Right ventricle myocardium superior (tissue), 1 donor: Measurements from ENCODE around the gene CLDN6. TPM values are rescaled to one million over a fixed set of nuclear protein-coding genes. Genes with fewer than 3 reads are reported as not detected.
"Not testable (repeated sequence)": the region's sequence is repeated elsewhere in the genome, so short reads cannot be mapped to it uniquely, and the experiment has no call there.

Experiments
- ATAC-seq: fragments of 200-7000 bp; cut with Tn5 transposase; one replicate; pipeline ENCODE4 v1.9.1; 2020; ENCODE audit warnings: mild to moderate bottlenecking; ENCODE audit not compliant: poor library complexity
- DNase-seq: peaks from one replicate; pipeline ENCODE4 v3.0.0-alpha.2; 2020
- intact Hi-C: fragments of 100-400 bp; cut with DNase I; formaldehyde crosslinking; loops from one replicate; pipeline ENCODE4 v1.11.2; 2022
- long read RNA-seq: library from polyadenylated mRNA; unstranded; transcript quantifications from one replicate; pipeline ENCODE4 v2.0.0, GENCODE V29; 2021
- total RNA-seq: library from RNA; stranded (reverse); fragmentation: NEBNext Ultra II Directional; extraction: Animal tissue kit (Norgen Biotek cat#: 25700); gene quantifications from one replicate; pipeline ENCODE4 v1.2.1, GENCODE V29; 2021
- donor health status: DM: no; HTN: yes; CAD: no; lungs with severe emphysema.

The CLDN6 gene
- not detected for total RNA-seq
- long read RNA-seq: 0 reads

GRCh38 chr16:3017794-3018506 is at the start of gene CLDN6:
CLDN6 (minus strand) TSS chr16:3018183; CDS start chr16:3016021, 2,162 bp downstream.
- ATAC-seq (no peak), DNase-seq (no peak)
- intact Hi-C loops: no loop called here

DNA sequence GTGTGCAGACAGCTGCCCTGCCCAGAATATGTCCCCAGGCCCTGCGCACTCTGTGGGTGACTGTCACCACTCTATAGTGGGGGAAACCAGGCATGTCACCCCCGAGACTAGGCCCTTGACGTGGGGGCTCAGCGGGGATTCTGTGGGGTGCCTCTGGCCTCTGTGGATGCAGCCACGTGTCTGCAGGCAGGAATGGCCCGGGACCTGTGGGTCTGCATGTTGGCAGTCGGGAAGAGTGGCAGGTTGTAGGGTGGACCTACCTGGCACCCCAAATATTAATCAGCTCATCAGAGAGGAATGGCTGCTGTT is 48.4 kb upstream of the CLDN6 start:
- ATAC-seq: no peak
- intact Hi-C loops: no loop called here

GRCh38 chr16:3065742-3066439 is 47.9 kb upstream of the CLDN6 start:
- intact Hi-C loops: no loop called here
- peak; percentile 44 for DNase-seq
- peak; percentile 37 for ATAC-seq

More for the DNA sequence above, 48.4 kb upstream of the CLDN6 start:
- DNase-seq: peak; percentile 37

DNA sequence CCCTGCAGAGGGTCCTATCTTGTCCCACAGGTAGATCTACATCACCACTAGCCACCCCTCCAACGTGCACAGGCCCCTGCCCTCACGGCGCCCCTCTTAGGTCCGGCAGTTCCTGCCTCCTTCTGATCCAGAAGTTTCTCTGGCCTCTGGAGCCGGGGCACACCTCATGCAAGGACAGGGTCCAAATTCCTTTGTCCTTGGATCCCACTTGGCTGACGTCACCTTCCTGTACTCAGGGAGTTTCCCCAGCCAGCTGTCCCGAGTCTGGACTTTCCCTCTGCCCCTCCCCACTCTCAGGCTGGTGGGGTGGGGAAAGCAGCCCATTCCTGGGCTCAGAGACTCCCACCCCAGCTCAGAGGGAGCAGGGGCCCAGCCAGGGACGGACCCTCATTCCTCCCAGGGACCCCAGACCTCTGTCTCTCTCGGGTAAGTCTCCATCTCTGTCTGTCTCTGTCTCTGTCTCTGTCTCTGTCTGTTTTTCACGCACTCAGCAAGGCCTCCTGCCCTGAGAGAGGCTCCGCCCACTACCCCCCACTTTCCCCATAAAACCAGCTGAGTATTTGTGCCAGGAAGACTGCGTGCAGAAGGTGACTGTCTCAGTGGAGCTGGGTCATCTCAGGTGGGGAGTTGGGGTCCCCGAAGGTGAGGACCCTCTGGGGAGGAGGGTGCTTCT is 47.2 kb upstream of the CLDN6 start, which contains the start of gene IL32:
IL32 (plus strand) TSS at position 572 of the 673 bp plus-strand sequence. CDS start 172 bp downstream, outside the sequence.
- DNase-seq (peak; percentile 59), ATAC-seq (peak; percentile 80)
- intact Hi-C loops: no loop called here

GRCh38 chr16:3063625-3064386 is 45.8 kb upstream of the CLDN6 start:
- no peak for ATAC-seq
- DNase-seq: no peak
- intact Hi-C loops: loop anchor here (5.0 kb wide), 1 partner anchor 48 kb away; the partner anchor contains the start of gene ZNF205

- DNase-seq: no peak
- ATAC-seq: no peak
- intact Hi-C loops: loop anchor here (5.0 kb wide), 1 partner anchor 50 kb away; the partner anchor contains the start of gene ZNF205
Observed at GRCh38 chr16:3062553-3062952, 44.6 kb upstream of the CLDN6 start.

- intact Hi-C loops: loop anchor here (5.0 kb wide), 1 partner anchor 52 kb away; the partner anchor contains the start of gene ZNF205
- DNase-seq (peak; percentile 19), ATAC-seq (no peak)
Observed at GRCh38 chr16:3060339-3061127, 42.5 kb upstream of the CLDN6 start.

DNA sequence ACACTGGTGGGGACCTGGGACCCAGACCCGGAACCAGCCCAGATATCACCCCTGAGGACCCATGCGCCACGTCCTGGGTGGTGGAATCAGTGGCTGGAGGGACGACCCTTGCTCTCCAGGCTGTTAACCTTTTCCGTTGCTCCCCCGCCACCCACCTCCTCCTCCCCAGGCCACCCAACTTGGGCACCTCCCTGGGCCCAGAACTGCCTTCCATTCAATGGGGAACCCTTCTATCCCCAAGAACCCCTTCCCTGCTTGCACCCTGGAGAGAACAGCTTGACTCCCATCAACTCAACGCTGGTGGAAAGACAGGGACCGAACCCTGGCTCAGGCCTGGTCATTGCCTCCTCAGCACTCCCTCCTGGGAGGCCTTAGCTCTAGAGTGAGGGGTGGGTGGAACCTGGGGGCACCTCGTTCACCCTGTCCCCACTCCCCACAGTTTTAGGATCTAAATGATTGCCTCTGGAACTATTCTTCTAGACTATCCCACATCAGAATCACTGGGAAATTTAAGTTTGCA is 41.8 kb upstream of the CLDN6 start:
- intact Hi-C loops: loop anchor here (5.0 to 10.0 kb wide), 3 partner anchors 53 to 105 kb away; partner anchors contain the start of gene ZNF205
- DNase-seq: peak; percentile 0
- ATAC-seq: no peak

DNA sequence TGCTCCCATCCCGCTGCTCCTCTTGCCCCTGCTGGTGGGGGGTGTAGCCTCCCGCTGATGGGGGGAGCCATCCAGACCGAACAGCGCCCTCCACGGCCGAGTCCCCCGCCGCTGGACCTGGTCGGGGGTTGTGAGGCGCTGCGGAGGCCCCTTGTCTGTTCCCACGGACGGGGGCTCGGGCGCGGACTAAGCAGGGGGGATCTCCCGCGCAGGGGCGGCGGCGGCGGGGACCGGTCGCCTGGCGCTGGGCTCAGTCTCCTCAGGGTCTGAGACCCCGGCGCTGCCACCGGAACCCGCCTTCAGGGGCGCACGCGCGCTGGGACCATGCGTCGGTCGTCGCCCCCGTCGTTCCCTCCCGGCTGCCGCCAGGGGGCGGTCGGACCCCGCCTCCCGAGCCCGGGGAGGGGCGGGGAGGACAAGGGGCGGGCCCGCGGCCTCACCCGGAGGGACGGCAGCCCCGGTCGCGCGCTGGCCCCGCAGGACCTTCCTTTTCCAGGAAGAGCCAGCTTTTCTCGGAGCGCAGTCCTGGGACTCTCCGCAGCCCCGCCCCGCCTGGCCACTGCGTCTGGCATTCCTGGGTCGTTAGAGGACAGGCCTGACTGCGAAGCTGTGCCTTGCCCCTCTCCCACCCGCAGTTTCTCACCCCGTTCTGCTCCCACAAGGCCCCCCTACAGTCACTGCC is 41.2 kb upstream of the CLDN6 start:
- ATAC-seq: peak; percentile 99
- intact Hi-C loops: loop anchor here (5.0 to 10.0 kb wide), 2 partner anchors 68 to 106 kb away; no protein-coding TSS in a partner anchor
- DNase-seq: peak; percentile 94

DNA sequence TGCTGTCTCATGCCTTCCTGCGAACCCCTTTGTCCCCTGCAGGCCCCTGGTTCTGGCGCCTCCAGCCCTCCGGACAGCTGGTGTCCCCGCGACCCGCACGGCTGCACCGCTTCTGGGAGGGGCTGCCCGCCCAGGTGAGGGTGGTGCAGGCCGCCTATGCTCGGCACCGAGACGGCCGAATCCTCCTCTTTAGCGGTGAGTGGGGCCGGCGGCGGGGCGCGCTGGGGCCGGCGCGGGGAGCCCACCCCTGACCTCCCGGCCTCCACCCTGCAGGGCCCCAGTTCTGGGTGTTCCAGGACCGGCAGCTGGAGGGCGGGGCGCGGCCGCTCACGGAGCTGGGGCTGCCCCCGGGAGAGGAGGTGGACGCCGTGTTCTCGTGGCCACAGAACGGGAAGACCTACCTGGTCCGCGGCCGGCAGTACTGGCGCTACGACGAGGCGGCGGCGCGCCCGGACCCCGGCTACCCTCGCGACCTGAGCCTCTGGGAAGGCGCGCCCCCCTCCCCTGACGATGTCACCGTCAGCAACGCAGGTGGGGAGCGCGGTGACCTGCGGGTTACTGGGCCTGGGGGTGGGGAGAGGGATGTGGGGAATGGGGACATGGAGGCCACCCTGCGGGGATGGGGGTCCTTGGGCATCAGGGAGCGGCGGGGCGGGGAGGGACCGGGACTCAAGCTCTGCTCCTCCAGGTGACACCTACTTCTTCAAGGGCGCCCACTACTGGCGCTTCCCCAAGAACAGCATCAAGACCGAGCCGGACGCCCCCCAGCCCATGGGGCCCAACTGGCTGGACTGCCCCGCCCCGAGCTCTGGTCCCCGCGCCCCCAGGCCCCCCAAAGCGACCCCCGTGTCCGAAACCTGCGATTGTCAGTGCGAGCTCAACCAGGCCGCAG is 40.4 kb upstream of the CLDN6 start:
- ATAC-seq (peak; percentile 42), DNase-seq (peak; percentile 72)
- intact Hi-C loops: loop anchor here (5.0 to 10.0 kb wide), 2 partner anchors 69 to 106 kb away; no protein-coding TSS in a partner anchor

- DNase-seq (no peak), ATAC-seq (no peak)
- intact Hi-C loops: loop anchor here (5.0 to 10.0 kb wide), 2 partner anchors 70 to 107 kb away; no protein-coding TSS in a partner anchor
Observed at GRCh38 chr16:3057181-3058138, 39.5 kb upstream of the CLDN6 start.

DNA sequence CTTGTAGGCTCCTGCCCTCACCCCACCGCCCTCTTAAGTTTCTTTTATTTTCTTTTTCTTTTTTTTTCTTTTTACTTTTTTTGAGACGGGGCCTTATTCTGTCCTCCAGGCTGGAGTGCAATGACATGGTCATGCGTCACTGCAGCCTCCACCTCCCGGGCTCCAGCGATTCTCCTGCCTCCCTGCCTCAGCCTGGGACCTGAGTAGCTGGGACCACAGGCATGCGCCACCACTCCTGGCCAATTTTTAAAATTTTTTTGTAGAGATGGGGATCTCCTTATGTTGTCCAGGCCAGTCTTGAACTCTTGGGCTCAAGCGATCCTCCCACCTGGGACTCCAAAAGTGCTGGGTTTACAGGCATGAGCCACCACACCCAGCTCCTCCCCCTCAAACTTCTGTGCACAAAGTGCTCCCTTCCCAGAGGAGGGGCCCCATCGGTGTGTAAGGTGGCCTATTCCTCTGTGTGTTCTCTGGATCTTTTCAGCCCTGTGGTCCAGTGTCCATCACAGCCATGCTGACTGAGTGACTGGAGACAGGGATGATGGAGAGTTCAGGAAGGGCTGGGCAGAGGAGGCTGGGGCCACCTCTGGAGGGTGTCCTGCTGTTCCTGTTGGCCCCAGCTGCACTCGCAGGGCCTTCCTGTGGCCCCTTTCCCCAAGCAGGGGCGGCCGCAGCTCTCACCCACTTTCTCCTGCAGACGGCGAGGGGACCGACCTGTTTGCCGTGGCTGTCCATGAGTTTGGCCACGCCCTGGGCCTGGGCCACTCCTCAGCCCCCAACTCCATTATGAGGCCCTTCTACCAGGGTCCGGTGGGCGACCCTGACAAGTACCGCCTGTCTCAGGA is 38.6 kb upstream of the CLDN6 start:
- intact Hi-C loops: loop anchor here (5.0 to 10.0 kb wide), 2 partner anchors 71 to 108 kb away; no protein-coding TSS in a partner anchor
- ATAC-seq (no peak), DNase-seq (peak; percentile 36)

- DNase-seq, ATAC-seq: not testable (repeated sequence)
- intact Hi-C loops: loop anchor here (5.0 to 10.0 kb wide), 2 partner anchors 72 to 109 kb away; no protein-coding TSS in a partner anchor
Observed at GRCh38 chr16:3055734-3056115, 37.7 kb upstream of the CLDN6 start.
